Activated CD8-positive, alpha-beta memory T cell treated with anti-CD3 and anti-CD28 coated beads for 24 hours (primary cell): Measurements from ENCODE around the gene HHATL.

ENCODE experiments used
- DNase-seq: peaks from one replicate; pipeline ENCODE4 v3.0.0-alpha.2; 2020

The HHATL gene

DNA sequence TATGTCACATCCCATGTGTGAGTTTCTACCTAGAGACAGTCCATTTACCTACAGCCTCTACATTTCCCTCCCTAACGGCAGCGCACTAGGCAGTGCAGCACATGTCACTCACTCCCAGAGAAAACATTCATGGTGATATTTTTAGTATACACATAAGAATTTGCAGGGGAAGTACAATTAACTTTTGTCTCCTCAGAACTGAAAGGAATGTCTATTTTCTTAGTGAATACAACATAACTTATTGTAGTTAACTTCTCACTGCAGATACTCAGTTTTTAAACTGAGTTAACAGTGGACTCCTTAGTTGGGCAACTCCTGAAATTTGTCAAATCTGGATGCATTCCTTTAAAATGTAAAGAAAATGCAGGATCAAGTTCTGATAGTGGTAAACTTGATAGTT, 53.6 kb downstream of the HHATL start:
- DNase-seq = no peak

DNA sequence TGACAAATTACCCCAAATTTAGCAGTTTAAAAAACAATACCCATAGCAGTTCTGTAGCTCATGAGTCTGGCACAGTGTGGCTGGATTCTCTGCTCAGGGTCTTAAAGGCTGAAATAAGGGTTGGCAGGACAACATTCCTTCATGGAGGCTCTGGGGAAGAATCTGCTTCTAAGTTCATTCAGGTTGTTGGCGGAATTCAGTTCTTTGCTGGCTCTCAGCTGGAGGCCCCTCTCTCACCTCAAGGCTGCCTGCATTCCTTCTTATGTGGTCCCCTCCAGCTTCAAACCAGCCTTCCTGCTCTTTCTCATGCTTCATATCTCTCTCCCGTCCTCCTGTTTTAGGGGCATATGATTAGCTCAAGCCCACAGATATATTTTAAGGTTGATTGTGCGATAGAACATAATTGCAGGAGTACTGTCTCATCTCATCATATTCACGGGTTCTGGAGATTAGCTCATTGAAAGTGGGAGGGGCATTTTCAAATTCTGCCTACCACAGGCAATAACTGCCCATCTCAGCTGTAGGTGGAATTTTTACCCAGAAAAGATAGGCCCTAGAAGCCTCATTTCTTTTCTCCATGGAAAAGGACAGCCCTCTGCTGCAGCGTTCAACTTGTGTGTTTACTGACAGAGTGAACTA, 54.7 kb downstream of the HHATL start:
- DNase-seq = no peak
